ENCODE measurements around the gene FIBCD1.

FIBCD1 gene

GRCh38 chr9:130934702-130935647 is 4.1 kb downstream of the FIBCD1 start:
- no peak for DNase-seq

- DNase-seq: no peak
These were observed 4.8 kb downstream of the FIBCD1 start for GRCh38 chr9:130934246-130934645.

GRCh38 chr9:130933114-130934046 is 5.7 kb downstream of the FIBCD1 start:
- DNase-seq: no peak

GRCh38 chr9:130932255-130933079 is 6.6 kb downstream of the FIBCD1 start:
- no peak for DNase-seq

- DNase-seq: no peak
These were observed 7.4 kb downstream of the FIBCD1 start for GRCh38 chr9:130931508-130932254.

GRCh38 chr9:130930804-130931349 is 8.2 kb downstream of the FIBCD1 start:
- no peak for DNase-seq

- no peak for DNase-seq
These were observed 8.8 kb downstream of the FIBCD1 start for GRCh38 chr9:130930132-130930803.

GRCh38 chr9:130929571-130930038 is 9.4 kb downstream of the FIBCD1 start:
- DNase-seq: no peak

- DNase-seq: no peak
These were observed 10.8 kb downstream of the FIBCD1 start for GRCh38 chr9:130927995-130928900.

GRCh38 chr9:130927338-130927737 is 11.7 kb downstream of the FIBCD1 start:
- DNase-seq: no peak

- no peak for DNase-seq
These were observed 13.9 kb downstream of the FIBCD1 start for GRCh38 chr9:130925050-130925678.

- DNase-seq: no peak
These were observed 14.6 kb downstream of the FIBCD1 start for GRCh38 chr9:130924448-130924788.

- no peak for DNase-seq
These were observed 15.2 kb downstream of the FIBCD1 start for GRCh38 chr9:130923611-130924447.

- DNase-seq: no peak
These were observed 16.0 kb downstream of the FIBCD1 start for GRCh38 chr9:130922893-130923610.

GRCh38 chr9:130921989-130922892 is 16.8 kb downstream of the FIBCD1 start:
- no peak for DNase-seq

- DNase-seq: no peak
These were observed 17.6 kb downstream of the FIBCD1 start for GRCh38 chr9:130921300-130921988.

All from activated CD4-positive, alpha-beta T cell treated with anti-CD3 and anti-CD28 coated beads for 48 hours (primary cell).